Hindlimb muscle (tissue), 1 donor: ENCODE results near the gene STX16. TPM values are rescaled to one million over a fixed set of nuclear protein-coding genes. Genes with fewer than 3 reads are reported as not detected.

ENCODE experiments used
- DNase-seq: peaks from one replicate; pipeline ENCODE4 v3.0.0-alpha.2; 2013
- polyA plus RNA-seq: library from polyadenylated mRNA; unstranded; fragments of 120-200 nt; gene quantifications from one replicate; pipeline ENCODE4 v1.2.1, GENCODE V29; 2013; ENCODE audit not compliant: insufficient read length

STX16 gene, protein sequence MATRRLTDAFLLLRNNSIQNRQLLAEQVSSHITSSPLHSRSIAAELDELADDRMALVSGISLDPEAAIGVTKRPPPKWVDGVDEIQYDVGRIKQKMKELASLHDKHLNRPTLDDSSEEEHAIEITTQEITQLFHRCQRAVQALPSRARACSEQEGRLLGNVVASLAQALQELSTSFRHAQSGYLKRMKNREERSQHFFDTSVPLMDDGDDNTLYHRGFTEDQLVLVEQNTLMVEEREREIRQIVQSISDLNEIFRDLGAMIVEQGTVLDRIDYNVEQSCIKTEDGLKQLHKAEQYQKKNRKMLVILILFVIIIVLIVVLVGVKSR
- 71.0 TPM for polyA plus RNA-seq

GRCh38 chr20:58650776-58651558 is at the start of gene STX16:
Gene STX16, plus strand, starts transcription at chr20:58651283. Its CDS starts 724 bp downstream, at chr20:58652007.
- DNase-seq = peak; percentile 93

DNA sequence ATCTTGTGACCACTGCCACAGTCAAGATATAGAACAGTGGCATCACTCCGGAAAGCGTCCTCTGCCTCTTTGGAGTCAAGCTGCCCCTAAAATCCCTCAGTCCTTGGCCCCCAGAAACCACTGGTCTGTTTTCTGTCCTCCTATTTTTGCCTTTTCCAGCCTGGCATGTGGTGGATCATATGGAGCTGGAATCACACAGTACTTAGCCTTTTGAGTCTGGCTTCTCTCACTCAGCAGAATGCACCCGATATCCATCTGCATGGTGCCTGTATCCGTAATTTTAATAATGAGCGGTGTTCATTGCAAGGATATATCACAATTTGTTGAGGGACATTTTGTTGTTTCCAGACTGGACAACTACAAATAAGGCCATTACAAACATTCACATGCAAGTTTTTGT is 49.0 kb upstream of the STX16 start:
- DNase-seq = no peak

DNA sequence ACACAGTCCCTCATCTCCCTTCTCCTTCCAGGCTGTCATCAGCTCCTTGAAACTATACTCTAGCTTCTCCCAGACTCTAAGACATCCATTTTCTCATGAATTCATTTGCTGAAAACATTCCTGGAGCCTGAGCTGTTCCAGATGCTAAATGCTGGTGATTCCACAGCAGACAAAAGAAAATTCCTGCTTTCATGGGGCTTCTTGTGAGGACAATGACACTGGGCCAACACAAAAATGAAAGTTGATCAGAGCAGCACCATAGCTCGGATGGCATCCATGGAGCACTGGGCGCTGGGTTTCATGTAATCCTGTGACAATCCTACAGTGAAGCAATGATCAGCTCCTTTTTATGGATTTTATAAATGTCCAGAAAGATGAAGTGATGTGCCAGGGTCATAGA is 47.4 kb upstream of the STX16 start:
- no peak for DNase-seq

DNA sequence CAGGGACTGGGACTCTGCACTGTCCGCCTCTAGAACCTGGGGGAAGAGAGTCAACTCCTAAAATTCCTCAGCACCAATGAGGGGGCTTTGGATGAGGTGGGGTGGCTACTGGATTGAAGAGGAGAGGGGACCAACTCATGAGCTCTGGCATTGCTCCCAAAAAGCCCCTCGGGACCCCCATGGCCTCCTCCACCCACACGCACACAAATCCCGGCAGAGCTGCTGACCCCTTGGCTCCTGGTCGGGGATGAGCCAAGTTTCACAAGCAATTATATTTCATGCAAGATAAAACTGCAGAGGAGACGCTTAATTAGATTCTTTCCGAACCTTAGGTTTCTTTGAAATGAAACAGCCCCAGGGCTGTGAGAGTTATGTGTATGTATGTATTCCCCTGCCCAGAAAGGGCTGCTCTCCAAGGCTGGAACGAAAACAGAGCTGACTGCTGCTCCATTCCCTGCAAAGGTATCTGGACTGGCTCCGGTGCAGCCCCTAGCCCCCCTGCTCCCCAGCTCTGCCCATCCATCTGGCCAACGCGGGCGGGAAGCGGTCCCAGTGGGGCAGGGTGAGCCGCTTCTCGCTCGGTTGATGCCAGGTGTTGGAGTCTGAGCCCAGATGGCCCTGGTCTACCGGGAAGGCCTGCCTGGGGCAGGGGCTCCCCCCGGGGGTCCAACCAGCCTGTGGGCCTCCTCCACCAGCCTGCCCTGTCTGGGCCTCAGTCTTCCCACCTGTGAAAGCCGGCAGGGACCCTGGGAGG is 46.8 kb upstream of the STX16 start:
- DNase-seq = peak; percentile 68

- no peak for DNase-seq
Measured at GRCh38 chr20:58605292-58606065, 45.6 kb upstream of the STX16 start.

DNA sequence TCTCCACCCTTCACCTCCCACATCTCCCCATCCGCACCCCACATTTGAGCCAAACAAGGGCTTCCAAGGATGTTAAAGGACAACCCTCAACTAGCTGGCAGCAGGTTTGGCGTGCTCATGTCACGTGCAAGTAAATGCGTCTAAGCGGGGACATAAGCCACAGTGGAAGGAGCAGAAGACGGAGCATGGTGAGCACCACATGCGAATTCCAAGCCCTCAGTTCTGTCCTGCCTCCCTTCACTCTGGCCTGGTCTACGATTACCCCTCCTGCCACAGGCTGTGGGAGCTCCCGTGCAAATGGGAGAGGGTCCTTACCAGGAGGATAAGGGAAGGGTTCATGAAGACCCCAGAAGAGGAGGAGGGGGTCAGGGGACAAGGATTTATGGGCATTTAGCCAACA is 44.9 kb upstream of the STX16 start:
- no peak for DNase-seq

- no peak for DNase-seq
Measured at GRCh38 chr20:58608096-58608840, 42.8 kb upstream of the STX16 start.

GRCh38 chr20:58609026-58609425 is 42.1 kb upstream of the STX16 start:
- DNase-seq = no peak

DNA sequence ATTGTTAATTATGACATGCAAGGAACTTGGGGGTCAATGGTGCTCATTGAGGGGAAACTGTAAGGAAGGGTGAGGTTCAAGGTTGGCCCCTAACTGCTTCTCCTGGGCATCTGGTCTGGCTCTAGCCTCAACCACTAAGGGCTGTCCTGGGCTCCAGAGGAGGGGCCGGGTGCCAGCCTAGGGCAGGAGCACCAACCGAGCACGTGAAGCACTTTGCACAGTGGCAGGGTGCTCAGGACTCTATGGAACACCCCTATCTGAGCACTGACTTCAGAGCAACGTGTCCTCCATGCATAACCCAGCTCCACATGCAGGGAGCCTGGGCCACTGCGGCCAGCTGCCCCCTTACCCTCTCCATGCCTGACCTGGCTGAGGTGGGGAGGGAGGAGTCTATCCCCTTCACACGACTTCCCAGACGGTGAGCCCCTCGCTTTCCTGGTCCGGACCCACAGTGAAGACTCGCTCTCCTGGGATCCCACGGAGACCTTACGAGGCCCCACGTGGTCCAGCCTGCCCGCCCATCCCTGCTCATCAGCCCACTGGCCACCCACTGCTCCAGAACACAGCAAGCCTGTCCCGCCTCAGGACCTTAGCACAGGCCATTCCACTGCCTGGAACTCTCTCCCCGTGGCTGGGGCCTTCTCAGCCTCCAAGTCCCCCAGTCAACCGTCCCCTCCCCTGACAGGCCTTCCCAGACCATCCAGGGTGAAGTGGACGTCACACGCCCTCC is 40.8 kb upstream of the STX16 start:
- DNase-seq = no peak

DNA sequence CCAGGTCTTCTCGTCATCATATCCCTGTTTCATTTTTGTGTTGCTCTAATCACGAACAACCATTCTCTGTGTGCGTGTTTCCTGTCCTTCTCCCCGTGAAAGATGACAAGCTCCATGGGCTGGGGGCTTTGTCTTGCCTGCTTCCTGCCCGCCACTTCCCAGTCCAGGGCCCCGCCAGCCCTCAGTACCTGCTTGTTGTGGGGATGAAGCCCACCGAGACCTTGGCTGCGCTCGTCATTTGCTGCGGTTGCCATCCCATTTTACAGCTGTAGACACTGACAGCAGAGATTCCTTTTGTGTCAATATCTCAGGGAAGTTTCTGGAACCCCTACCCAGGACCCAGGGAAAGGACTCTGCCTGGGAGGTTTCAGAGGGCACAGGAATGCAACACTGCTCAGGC is 40.3 kb upstream of the STX16 start:
- no peak for DNase-seq

- DNase-seq = no peak
Measured at GRCh38 chr20:58611236-58612030, 39.6 kb upstream of the STX16 start.

- no peak for DNase-seq
Measured at GRCh38 chr20:58612121-58612691, 38.9 kb upstream of the STX16 start.

GRCh38 chr20:58613061-58613854 is 37.8 kb upstream of the STX16 start:
- DNase-seq = no peak

DNA sequence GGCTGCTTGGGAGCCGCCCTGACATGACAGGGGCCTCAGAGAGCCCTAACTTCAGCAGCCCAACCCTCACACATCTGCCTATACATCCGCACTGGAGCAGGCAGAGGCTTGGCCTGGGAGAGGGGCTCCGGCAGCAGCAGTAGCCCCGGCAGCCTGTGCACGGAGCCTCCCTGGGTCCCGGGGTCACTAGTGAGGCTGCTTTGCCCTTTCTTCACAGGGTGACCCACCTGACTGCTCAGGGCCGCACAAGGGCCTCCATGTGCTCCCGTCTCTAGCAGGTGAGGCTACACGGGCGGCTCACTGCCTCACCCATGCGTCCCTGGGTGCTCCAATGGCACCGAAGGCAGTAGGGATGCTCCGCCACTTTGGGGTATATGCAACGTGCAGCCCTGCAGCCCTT is 36.7 kb upstream of the STX16 start:
- no peak for DNase-seq

GRCh38 chr20:58614984-58615760 is 35.9 kb upstream of the STX16 start:
- DNase-seq = no peak

GRCh38 chr20:58616411-58616810 is 34.7 kb upstream of the STX16 start:
- no peak for DNase-seq

- DNase-seq = no peak
Measured at GRCh38 chr20:58617158-58617557, 33.9 kb upstream of the STX16 start.
